GM19395 (cell line): Measurements from ENCODE around the gene HMCN1.
A peak's percentile ranks its signal among the peaks of the same experiment; 100 is the strongest.

Experiments used
- ATAC-seq: cut with Tn5 transposase; IDR thresholded peaks from one replicate; pipeline ENCODE4 v1.9.1; 2021; ENCODE audit warnings: mild to moderate bottlenecking, moderate library complexity; ENCODE audit not compliant: unreplicated experiment

Gene HMCN1

GRCh38 chr1:186215636-186216035 lies 481.4 kb downstream of the HMCN1 start:
- no peak for ATAC-seq

GRCh38 chr1:186218654-186219352 lies 484.6 kb downstream of the HMCN1 start:
- ATAC-seq = peak; percentile 73

DNA sequence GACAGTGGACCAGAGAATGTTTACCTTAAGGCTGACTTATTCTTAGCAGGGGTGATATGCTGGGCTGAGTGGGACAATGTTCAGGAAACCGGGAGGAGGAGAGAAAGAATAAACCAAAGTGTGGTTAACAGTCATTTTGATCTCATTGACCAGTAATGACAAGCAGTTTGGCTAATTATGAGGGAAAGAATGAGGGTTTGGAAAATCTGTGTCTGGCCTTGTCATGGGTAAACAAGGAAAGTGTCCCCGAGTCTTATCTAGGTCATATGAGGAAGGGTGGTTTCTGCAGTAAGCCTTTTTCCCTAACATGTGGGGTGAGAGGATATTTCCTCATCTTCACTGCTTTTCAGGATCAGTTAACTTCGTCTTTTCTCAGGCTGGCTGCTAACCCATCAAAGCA lies 485.9 kb downstream of the HMCN1 start:
- ATAC-seq = no peak

DNA sequence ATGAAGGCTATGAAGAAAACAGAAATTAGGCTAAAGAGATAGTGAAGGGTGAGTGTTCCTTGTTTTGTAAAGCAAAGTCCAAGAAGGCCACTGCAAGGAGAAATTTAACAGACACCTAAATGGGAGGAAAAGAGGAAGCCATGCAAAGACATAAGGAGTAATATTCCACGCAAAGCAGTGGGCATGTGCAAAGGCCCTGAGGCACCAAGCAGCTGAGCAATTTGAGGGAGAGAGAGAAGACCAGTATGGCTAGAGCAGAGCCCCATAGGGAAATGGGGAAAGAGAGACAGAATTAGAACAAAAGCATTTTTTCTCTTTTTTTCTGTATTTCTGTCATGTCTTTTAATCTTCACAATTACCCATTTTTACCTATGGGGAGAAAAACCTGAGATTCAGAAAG lies 486.7 kb downstream of the HMCN1 start:
- ATAC-seq = no peak

GRCh38 chr1:186225096-186225495 lies 490.9 kb downstream of the HMCN1 start:
- no peak for ATAC-seq

DNA sequence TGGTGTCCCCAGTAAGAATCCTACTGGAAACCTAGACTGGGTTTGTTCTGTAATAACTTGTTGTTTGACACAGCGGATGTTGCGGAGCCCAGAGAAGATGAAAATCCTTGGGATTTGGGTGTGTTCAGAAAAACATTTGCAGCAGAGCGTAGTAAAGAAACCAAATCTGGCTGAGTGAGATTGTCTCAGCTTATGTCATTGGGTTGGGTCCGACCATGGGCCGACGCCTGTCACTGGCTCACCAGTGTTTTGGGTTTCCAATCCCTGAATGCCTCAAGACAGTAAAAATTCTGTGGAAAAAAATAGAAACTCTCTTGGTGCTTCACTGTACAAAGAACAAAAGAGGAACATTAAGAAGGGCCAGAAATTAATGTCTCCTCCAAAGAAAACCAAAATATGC lies 494.6 kb downstream of the HMCN1 start:
- no peak for ATAC-seq

- ATAC-seq = no peak
These were observed 497.8 kb downstream of the HMCN1 start for GRCh38 chr1:186231861-186232436.

GRCh38 chr1:186234976-186235686 lies 500.9 kb downstream of the HMCN1 start:
- ATAC-seq = no peak

- no peak for ATAC-seq
These were observed 501.5 kb downstream of the HMCN1 start for GRCh38 chr1:186235696-186236095.

DNA sequence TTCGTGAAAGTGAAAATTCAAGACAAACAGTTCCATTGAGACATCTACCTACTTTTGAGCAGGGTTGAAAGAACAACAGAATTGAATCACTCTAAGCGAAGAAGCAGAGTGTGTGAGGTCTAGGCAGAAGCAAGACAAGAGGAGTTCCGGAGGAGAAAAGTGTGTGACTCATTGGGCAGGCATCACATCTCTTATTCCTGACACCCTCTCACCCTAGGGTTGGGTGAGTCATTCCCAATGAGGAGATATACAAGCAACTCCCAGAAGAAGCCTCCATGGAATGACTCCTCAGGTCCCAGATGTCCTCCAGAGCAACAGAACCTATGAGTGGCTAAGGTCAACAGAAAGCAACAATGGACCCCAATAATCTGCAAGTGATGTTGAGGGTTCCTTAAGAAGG lies 502.7 kb downstream of the HMCN1 start:
- no peak for ATAC-seq

- no peak for ATAC-seq
These were observed 505.0 kb downstream of the HMCN1 start for GRCh38 chr1:186239171-186239570.

DNA sequence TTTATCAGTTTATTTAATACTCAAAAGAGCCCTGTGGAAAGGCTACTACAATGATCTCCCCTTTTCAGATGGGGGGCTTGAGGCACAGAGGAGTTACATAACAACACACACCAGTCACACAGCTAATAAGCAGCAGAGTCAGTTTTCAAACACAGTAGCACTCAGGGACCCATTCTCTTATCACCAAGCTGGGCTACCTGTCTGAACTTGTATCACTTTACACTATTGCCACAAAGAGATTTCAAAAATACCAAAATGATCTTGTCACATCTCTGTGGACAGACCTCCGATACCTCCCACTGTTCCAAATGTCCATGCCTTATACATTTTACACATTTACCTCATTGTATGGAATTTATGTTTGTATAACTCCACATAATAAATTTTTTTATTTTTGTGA lies 506.2 kb downstream of the HMCN1 start:
- ATAC-seq = no peak
